HG02884 (cell line): Measurements from ENCODE around the gene FGF22.
"Not testable (repeated sequence)": the region's sequence is repeated elsewhere in the genome, so short reads cannot be mapped to it uniquely, and the experiment has no call there.

Experiments
- ATAC-seq: cut with Tn5 transposase; IDR thresholded peaks from one replicate; pipeline ENCODE4 v1.9.1; 2021; ENCODE audit warnings: mild to moderate bottlenecking, moderate library complexity; ENCODE audit not compliant: unreplicated experiment

Gene FGF22

DNA sequence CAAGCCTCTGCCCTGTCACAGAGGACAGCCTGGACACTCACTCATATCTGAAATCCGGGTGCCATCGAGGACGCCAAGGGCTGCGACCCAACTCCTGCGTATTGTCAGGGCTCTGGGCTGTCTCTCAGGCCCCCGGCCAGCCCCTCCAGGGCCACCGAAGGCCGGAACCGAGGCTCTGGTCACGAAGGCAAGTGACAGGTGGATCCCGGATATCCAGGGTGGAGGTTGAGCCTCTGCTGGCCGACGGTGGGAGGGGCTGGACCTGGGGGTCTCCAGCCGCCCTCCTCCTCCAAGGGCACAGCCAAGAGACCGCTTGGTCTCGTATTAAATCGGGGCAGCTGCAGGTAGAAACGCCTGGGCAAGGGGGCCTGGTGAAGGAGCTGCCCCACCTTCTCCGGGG lies 17.9 kb downstream of the FGF22 start:
- no peak for ATAC-seq

GRCh38 chr19:658059-658839 lies 18.6 kb downstream of the FGF22 start:
- no peak for ATAC-seq

- ATAC-seq = no peak
Observed at GRCh38 chr19:658916-659839, 19.5 kb downstream of the FGF22 start.

GRCh38 chr19:660793-661426 lies 21.2 kb downstream of the FGF22 start:
- no peak for ATAC-seq

DNA sequence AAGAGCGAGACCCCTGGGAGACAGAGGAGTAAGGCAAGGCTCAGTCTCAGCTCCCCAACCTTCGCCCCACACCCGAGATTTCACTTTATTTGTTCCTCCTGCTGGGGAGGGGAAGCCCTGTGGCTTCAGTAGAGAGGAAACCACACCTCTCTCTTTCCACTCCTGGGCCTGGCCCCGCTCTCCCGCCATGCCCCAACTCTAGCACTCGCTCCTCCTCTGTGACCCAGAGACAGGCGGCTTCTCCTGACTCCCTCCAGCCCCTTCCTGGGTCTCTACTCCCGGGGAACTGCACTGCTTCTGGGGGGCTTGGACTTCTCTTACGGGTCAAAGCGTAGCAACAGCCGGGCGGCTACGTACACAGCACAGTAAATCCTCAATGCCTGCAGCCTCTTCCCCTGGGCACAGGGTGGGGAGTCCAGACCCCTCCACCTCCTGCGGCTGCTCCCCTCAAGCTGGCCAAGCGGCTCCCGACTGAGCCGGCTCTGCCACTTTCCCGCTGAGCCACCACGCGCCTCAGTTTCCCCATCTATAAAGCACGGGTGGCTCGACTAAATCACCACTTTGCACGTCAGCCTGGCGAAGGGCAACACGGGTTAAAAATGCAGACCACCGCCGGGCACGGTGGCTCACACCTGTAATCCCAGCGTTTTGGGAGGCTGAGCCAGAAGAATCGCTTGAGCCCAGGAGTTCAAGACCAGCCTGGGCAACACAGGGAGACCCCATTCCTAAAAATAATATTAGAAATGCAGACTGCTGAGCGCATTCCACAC lies 21.9 kb downstream of the FGF22 start:
- ATAC-seq = no peak

DNA sequence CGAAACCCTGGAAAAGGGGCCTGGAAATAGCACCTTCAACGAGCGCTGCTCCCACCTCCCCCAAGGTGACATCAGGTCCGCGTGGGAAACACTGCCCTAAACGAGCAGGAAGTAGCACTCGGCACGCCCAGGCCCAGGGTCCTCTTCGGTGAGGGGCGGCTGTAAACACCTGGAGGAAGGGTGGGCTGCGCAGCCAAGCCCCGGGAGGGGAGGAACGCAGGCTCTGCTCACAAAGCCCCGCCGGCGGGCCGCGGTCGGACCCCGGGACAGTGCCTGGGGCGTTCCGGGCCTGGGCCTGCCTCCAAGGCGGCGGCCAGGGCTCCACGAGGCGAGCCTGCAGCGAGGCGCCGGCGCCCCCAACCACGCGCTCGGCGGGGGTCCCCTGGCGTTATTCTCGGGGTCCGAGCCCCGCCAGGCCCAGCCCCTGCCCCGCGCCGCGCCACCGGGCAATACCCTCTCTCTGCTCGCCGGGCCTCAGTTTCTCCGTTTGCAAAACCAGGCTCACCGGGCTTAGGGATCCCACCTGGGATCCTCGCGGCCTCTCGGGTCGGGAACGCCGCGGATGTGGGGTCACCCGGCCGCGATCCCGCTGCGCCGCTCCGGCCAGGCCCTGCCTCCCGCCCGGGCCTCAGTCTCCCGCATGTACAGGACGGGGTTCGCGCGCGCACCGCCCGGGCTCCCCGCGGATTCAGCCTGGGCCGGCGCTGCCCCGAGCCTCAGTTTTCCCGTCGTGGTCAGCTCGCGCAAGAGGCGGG lies 22.7 kb downstream of the FGF22 start:
- no peak for ATAC-seq

DNA sequence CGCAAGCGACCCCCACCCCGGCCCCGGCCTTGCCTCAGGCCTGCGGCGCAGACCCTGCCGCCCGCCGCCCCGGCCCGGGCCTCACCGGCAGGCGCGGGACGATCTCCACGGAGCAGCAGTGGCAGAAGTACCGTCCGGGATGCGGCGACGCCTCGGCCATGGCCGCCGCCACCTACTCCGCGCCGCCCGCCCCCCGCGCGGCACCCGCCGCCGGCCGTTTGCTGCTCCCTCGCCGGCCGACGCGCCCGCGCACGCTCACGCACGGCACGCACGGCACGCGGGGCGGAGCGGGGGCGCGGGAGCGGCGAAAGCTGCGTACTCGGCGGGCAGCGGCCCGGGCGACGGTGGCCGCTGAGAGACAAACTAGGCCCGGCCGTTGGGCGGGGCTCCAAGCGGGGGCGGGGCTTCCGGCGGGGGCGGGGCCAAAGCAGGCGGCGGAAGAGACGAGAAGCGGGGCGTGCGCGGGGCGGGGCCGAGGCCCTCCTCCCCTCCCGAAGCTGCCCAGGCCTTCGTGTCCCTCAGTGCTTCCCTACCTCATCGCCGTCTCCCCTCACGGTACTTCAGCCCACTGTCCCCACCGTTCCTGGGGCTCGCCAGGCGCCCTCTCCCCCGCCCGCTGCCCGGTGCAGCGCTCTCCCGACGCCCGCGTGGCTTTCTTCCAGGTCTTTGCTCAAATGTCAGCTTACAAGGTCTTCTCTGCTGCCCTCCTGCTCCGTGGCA lies 23.4 kb downstream of the FGF22 start, which contains the start of gene RNF126:
Gene RNF126, minus strand, starts transcription at position 253 of the 720 bp plus-strand sequence. Its CDS starts 93 bp downstream, at position 160.
- no peak for ATAC-seq

DNA sequence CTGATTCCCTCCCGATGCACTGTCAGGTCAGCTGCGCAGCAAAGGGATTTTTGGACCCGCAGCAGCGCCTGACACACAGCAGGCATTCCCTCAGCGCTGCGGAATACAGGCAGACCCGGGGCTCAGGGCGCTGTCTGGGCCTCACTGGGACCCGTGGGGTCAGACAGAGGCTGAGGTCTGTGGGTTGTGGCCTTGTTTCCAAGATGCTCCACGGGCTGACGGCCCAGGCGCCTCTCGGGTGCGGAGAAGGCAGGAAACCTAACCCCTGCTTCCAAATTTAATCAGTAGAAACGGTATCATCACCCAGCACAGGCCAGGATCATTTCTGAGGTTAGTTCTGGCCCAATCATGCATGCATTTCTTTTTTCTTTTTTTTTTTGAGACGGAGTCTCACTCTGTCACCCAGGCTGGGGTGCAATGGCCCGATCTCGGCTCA lies 24.0 kb downstream of the FGF22 start:
- no peak for ATAC-seq

DNA sequence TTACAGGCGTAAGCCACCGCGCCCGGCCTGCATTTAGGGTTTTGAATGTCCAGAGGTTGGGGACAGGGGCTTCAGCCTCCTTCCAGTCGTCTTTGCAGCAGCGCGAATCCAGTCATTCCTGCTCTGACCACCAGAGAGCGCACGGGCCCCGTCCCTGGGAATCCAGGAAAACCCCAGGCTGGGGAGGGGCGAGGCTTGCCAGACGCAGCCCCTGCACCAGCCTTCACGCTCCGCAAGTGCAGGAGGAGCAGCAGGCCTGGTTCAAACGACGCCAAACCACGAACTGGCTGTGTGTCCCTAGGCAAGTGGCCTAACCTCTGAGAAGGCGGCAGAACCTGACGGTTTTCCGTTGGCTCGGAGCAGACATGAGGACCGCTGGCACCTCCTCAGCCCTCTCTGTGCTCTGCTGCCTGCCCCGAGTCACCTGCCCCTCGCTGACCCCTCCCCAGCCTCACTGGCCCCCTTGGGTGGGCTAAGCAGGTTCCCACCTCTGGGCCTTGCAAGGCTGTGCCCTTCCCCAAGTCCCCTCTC lies 25.3 kb downstream of the FGF22 start:
- no peak for ATAC-seq

GRCh38 chr19:666985-667573 lies 27.4 kb downstream of the FGF22 start:
- ATAC-seq = not testable (repeated sequence)

- not testable (repeated sequence) for ATAC-seq
Observed at GRCh38 chr19:668675-669434, 29.2 kb downstream of the FGF22 start.

- no peak for ATAC-seq
Observed at GRCh38 chr19:670609-671075, 31.0 kb downstream of the FGF22 start.

DNA sequence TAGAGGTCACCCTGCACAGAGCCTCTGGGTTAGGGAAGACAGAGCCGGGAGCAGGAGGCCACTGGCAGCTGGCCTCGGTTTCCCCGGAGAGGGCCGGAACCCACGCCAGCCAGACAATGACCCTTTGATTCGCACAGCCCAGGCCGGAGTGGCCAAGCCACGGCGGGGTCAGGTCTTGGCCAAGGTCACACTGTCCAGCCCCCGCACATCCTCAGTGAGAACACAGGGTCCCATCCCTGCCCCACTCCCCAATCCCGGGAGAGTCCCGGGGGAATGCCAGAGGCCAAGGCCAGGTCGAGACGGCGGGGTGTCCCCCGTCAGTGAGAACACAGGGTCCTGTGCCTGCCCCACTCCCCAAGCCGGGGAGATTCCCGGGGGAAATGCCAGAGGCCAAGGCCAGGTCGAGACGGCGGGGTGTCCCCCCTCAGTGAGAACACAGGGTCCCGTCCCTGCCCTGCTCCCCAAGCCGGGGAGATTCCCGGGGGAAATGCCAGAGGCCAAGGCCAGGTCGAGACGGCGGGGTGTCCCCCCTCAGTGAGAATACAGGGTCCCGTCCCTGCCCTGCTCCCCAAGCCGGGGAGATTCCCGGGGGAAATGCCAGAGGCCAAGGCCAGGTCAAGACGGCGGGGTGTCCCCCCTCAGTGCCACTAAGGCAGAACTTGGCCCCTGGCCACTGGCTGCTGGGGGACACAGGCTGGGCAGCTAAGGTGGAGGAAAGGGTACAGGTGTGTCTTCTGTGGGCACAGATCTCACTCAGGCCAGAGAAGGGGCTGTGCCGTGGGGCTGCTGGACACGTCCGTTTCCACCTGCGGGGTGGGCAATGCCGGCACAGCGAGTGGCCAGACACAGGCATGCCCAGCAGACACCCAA lies 34.8 kb downstream of the FGF22 start:
- ATAC-seq = no peak

- ATAC-seq = no peak
Observed at GRCh38 chr19:676007-676338, 36.3 kb downstream of the FGF22 start.

GRCh38 chr19:676339-677105 lies 36.8 kb downstream of the FGF22 start, which contains the start of gene FSTL3:
Gene FSTL3, plus strand, starts transcription at chr19:676392. Its CDS starts 32 bp downstream, at chr19:676424.
- no peak for ATAC-seq

DNA sequence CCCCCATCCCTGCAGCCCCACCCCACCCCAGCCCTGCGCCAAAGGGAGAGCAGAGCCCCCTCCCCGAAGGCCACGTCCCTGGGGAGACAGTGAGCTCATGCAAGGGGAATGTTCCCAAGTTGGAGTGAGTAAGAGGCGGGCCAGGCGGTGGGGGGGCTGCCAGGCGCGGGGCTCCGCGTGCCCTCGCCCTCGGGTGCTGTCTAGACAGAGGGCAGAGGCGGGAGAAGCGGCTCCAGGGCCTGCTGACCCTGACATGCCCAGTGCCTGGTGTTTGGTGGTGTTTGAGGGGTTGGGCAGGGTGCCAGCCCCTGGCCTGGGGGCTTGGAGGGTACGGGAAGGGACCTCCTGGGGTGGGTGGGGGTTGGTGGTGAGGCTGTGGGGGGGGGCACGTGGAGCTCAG lies 37.5 kb downstream of the FGF22 start:
- ATAC-seq = no peak
